HG03039 (cell line): ENCODE data around the gene SOX8.

Source experiments
- ATAC-seq: cut with Tn5 transposase; IDR thresholded peaks from one replicate; pipeline ENCODE4 v1.9.1; 2021; ENCODE audit warnings: mild to moderate bottlenecking, moderate library complexity; ENCODE audit not compliant: unreplicated experiment

Gene SOX8

DNA sequence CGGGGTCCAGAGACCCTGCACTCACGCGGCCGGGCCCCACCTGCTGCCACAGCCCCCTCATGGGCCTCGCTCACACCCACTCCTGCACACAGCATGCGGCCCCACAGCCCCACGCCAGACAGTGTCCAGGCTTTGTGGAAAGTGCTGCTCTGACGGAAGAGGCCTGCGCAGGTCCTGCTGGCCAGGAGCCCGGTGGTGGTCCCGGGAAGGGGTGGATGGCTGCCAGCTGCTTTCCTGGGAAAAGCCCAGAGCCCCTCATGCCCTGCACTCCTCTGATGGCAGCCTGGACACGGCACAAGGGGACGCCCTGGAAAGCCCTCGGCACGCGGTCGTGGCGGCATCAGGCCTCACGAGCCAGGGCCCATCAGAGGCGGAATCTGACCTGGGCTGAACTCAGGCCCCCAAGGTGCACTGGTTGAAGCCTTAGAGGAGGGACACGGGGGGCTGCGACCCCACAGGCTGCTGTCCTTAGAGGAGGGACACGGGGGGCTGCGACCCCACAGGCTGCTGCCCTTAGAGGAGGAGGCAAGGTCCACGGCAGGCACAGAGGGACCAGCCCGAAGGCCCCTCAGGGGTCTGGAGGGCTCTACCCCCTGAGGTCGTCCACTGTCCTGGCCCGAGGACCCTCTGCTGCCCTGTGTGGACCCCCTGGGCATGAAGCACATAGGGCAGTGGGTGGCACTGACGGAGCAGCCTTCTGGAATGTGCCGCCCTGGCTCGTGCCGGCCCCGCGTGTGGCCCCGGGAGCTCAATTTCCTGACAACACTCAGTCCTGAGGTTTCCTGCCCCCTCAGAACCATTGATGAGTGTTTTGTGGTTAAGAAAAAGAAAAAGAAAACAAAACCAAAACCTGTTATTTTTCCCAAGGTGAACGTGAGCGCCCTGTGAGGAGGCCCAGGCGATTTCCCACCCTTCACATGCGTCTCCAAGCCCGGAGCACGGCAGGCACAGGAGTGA, 22.1 kb downstream of the SOX8 start:
- ATAC-seq: no peak

DNA sequence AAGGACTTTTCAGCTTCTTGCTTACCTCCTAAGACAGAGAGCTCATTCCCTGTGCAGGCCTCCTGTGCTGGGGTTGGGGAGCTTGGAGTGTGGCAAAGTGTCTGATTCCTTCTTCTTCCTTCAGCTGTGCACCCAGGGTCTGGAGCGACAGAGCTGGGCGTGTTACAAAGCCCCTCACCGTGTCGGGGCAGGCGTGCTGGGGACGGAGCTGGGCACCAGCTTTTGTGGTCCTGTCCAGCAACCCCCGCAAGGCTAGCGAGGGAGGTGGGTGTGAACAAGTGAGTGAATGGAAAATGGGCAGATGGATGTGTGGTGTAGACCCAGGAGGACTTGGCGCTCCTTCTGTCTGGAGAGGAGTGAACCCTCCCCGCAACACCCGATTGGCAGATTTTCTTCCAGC, 23.7 kb downstream of the SOX8 start:
- ATAC-seq: no peak

DNA sequence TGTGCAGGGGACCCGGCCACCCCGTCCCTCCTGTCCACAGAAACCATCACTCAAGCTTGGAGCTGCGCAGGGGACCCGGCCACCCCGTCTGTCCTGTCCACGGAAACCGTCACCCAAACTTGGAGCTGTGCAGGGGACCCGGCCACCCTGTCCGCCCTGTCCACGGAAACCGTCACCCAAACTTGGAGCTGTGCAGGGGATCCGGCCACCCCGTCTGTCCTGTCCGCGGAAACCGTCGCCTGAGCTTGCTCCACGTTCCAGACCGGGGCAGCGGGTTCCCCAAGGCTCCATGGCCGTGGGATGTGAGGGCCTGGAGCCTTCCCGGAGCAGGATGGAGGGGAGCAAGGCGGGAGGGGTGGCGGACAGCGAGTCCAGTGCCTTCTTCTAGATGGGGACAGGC, 25.2 kb downstream of the SOX8 start:
- no peak for ATAC-seq

DNA sequence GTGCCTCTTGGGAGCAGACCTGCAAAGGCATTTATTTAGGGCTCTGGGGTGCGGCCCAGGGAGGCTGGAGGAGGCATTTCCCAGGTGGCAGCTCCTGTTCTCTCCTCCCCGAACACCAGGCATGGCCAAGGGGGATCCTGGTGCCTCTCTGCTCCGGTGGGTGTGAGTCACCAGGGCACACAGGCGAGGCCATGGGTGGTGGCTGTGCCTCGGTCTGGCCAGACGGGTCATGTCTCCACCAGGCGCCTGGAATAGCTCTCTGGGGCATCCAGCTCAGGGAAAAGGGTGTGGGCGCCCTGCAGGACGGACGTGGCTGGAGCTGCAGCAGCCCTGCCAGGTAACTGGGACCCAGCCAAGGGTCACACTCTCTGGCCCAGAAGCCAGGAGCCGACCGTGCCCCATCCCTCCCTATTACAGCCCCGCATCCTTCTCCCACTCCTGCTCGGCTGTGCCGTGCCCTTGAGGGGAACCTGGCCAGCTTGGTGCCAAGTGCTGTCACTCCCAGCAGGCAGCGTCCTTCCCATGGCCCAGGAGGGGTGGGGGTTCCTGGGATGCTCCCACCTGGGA, 25.8 kb downstream of the SOX8 start:
- no peak for ATAC-seq

DNA sequence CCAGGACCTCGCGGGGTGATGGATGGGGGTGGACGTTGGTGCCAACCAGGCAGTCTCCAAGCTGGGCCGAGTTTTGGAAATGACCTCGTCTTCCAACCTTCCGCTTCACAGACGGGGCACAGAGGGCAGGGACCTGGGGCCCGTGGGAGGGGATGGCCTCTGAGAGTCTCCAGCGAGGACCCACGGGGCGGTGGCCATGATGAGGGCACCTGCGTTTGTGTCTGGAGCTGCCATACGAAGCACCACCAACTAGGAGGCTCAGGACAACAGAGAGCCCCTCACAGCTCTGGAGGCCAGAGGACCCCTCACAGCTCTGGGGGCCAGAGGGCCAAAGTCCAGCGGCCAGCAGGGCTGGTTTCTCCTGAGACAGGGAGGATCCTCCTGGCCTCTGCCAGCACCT, 26.5 kb downstream of the SOX8 start:
- no peak for ATAC-seq

DNA sequence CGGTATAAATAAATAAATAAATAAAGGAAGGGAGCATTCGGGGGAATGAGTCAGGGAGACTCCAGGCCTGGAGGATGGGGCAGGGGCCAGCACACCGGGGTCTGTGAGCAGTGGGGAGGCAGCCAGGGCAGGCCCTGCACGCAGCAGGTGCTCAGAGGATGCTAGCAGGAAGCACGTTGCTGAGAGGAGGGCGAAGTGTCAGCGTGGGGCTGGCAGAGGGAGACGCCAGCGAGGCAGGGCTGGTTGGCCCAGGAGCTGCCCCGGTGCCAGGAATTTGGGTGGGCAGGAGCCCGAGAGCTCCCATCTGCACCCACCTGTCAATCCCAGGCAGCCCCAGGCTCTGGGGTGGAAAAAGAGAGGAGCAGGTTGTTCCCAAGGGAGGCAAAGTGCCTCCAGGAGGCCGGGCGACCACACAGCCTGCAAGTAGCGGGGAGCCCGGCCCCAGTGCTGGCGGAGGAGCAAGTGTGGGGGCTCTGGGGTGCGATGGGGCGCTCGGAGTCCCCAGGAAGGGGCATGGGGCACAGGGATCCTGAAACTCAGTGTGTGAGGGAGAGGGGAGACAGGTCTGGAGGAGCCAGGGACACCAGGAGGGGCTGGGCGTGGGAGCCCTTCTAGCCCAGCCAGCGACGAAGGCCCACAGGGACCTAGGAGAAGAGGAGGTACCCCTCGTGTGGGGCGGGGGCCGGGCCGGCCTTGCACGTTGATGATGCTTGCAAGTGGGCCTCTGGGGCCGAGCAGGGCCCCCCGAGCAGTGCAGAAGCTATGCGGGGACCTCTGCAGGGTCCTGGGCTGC, 28.0 kb downstream of the SOX8 start:
- ATAC-seq: no peak

DNA sequence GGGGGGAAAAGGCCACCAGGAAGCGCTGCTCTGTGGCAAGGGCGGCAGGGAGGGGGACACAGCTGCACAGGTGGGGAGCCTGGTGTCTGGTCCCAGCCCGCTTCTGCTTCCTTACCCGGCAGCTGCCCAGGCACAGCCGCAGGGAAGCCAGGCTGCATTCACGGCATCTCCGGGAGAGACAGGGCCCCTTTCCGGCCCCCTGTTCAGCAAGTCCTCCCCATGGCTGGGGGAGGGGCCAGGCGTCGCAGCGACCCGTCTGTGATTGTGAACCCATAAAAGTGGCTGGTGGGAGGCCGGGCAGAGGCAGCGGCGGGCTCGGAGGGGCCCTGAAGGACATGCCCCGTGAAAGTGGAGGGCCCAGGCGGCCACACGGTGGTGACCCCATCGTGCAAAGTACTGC, 28.7 kb downstream of the SOX8 start:
- no peak for ATAC-seq

DNA sequence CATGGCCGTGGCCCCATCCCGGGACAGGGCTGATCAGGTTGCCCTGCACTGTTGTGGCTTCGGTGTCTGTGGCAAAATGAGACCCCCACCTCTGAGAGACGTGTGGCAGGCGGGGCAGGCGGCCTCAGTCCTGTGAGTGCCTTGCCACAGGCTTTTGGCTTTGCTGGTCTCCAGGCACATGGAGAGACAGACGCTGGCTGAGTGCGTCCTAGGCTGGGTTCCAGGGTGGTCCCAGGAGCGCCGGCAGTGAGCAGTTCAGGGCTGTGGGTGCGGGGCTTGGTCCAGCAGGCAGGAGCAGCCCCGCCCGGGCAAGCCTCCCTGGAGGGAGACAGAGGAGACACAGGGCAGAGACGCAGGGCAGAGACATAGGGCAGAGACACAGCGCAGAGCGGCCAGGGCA, 29.2 kb downstream of the SOX8 start:
- ATAC-seq: no peak

DNA sequence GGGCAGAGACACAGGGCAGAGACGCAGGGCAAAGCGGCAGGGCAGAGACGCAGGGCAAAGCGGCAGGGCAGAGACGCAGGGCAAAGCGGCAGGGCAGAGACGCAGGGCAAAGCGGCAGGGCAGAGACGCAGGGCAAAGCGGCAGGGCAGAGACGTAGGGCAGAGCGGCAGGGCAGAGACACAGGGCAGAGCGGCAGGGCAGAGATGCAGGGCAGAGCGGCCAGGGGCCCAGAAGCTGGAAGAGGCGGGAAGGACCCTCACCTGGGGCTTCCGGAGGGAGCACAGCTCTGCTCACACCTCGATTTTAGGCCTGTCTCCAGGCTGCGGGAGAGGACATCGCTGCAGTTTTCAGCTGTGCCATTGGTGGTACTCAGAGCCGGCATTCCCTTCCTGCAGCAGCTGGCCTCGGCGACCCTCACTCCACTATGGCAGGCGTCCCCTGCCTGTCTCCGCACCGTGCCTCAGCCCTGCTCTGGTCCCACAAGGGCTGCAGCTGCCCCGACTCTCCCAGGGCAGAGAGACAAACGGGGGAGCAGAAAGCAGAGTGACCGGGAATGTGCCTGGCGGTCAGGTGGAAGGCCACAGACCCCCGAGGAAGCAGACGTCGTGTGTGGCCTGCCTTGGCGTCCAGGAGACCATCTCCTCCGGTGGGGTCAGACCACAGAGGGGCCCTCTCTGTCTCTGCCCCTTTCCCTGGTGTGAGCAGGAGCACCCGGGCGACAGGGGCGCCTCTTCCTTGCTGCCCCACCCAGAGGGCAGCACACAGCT, 29.9 kb downstream of the SOX8 start:
- ATAC-seq: no peak

DNA sequence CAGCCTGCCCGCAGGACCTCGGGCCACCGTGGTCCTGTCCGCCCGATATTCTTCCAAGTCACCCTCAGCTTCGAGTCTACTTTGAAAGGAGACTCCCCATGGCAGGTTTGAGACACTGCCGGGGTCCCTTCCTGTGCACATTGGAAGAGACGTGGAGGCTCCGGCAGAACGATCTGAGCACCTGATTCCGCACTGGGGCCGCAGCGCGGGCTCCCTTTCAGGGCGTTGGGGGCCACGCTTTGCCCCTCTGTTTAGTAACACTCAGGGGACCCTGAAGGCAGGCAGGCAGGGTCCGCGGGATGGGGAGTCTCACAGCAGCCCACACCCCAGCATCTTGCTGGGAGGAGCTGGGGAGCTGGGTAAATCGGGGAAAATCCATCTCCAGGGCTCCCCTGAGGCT, 30.6 kb downstream of the SOX8 start:
- ATAC-seq: no peak

DNA sequence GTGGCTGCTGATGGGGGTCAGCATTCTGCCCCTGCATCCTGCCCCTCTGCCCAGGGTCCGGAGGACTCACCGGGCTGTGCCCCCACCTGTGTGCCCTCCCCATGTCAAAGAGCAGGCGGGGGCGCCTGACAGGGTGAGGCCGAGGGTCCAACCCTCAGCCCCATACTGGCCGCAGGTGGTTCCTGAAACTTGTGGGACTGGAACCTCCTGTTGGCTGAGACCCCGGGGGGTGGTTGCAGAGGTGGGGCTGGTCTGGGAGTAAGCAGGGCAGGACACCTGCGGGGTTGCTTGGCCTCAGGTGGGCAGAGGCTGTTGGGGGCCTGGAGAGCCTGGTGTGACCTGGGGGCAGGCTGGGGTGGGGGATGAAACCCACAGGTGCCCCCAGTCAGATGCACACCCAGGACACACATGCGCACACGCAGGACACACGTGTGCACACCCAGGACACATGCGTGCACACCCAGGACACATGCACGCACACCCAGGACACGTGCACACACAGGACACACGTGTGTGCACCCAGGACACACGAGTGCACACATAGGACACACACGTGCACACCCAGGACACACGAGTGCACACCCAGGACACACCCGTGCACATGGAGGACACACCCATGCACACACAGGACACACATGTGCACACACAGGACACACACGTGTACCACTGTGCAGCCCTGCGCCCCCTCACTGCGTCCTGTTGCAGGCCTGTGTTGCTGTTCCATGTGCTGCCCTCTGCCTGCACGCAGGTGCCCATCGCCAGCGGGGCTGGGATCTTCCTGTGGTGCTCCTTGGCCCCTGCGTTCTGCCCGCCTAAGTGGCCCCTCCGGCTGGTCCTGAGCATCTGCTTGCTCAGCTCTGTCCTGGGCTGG, 31.4 kb downstream of the SOX8 start:
- no peak for ATAC-seq

DNA sequence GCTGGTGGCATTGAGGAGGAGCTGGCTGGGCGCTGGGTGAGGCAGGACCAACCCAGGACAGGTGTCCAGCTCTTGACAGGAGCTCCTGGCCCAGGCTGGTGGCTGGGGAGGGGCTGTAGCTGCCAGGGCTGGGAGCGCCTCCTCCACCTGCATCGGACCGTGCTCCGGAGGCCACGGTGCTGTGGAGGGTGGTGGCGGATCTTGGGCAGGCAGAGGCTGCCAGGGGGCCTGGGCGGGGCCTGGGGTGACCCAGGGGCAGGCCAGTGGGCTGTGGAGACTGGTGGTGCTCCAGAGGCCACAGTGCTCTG, 32.0 kb downstream of the SOX8 start:
- no peak for ATAC-seq

DNA sequence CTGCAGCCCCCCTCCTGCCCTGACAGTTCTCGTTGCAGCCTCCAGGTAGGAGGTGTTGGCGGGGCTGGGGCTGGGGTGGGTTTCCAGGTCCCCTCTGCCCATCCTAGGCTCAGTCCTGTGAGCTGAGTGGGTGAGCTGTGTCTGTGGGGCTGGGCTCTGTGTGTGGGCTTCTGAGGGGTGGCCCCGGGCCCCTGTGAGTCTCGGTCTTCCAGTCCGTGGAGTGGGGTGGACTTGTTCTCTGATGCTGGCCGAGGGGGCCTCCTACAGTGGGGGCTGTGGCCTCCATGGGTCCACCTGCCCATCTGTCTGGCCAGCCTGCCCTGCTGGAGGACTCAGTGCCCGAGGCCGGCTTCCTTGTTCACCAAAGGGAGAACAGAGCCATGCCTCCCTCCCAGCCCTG, 32.7 kb downstream of the SOX8 start:
- no peak for ATAC-seq

DNA sequence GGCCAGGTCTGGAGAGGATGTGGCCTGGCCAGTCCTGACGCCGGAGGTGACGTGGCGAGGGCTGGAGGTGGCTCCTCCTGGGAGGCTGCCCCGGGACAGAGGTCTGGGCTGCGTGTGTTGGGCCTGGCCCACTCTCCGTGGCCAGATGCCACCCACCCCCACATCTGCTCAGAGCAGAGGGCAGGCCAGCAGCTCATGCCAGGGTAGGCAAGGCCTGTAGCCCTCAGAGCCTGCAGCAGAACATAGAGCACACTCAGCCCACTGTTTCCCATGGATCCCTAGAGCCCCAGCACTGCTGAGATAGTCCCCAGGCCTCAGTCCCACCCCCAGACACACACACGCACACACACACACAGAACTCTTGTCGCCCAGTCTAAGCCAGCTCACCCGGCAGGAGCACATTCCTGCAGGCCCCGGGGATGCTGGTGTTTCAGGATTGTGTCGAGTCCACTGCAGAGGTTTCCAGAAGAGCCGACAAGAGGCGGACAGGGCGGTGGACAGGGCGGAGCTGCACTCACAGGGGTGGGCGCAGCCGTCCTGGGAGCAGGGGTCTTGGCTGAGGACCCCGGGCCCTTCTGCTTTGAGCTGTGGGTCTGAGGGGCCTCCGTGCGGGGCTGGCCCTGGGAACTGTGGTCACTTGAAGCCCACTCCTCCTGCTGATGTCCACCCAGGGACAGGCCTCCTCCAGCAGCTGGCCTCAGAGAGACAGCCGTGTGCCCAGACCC, 33.4 kb downstream of the SOX8 start:
- ATAC-seq: no peak

DNA sequence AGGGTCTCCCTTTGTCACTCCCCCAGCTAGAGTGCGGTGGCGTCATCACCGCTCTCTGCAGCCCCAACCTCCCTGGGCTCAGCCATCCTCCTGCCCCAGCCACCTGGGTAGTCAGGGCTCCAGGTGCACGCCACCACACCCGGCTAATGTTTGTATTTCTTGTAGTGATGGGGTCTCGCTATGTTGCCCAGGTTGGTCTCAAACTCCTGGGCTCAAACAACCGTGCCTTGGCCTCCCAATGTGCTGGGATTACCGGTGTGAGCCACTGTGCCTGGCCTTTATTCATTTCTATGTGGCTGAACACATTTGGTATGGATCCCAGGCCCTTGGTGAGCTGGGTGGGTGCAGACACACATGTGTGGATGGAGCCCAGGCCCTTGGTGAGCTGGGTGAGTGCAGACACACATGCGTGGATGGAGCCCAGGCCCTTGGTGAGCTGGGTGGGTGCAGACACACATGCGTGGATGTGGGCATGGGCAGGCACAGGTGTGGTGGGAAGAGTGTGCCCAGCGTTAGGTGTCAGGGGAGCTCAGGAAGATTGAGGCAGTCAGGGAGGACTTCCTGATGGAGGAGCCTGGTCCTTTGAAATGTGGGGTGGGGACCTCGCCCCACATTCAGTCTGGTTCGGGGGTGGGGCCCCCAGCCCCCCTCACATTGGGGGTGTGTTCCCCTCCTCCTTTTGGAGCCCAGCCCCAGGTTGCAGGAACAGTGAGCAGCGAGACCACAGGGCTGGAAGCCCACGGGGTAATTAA, 37.1 kb downstream of the SOX8 start:
- ATAC-seq: no peak

DNA sequence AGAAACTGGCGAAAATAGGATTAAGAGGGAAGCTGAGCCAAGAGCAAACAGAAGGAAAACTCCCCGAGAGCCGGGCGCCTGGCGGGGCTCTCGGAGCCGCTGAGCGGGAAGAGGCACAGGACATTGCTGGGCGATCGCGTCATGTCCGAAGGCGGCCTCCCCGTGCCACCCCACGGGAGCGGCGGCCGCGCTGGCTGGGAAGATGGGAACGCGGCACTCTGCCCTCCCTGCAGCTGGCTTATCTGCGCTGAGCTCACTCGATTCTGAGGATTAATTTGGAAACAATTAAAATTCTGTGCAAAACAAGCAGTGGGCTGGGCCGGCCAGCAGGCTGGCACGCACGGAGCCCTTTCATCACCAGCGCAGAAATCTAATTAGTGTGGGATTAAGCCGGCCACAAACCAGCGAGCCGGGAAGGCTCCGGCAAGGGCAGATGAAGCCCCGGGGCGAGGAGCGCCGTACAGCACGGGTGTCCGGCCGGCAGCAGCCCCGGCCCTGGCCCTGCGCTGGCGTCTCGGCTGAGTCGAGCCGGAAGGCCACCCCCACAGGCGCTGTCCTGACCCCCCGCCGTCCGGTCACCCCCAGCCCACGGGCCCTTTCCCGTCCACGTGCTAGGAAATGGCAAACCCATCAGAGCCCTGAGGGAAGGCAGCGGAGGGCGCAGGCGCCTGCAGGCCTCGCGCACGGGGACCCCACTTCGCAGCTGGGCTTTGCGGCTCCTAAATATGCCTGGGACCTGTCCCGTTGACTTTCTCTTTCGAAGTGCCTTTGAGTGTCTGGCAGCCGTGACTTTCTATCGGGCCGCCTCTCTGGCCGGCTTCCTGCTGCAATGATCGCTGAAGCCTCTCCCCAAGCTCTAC, 37.9 kb downstream of the SOX8 start:
- no peak for ATAC-seq

DNA sequence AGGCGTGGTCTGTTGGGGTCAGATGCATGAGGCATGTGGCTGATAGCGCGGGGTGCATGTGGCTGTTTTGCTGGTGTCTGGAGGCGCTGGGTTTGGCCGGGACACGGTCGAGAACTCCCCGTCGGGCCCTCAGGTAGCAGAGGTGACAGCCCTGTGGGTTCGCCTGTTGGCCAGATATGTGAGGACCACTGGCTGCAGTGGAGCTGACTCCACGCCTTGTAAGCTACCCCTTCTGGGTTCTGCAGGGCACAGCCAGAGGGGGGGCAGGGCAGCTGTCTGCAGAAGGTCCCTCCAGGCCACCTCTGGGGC, 38.5 kb downstream of the SOX8 start:
- no peak for ATAC-seq

DNA sequence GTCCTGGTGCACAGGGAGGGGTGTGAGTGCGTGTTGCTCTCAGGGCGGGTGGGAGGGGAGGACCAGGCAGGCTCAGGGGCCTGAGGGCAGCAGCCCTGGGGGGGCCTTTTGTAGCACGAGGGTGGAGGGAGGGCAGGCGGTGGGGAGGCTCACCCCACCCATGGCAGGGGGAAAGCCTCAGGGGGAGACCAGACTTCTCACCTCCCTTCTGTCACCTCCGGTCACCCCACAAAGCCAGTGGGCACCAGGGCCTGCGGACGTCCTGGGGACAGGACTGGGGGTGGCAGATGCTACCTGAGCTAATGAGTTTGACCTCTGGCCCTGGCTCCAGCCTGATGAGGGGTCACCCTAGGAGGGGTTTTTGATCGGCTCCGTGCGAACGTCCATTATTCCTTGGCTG, 39.0 kb downstream of the SOX8 start:
- ATAC-seq: no peak
